GM12878 (cell line): ENCODE measurements around the gene COL4A2. TPM values are rescaled to one million over a fixed set of nuclear protein-coding genes. Genes with fewer than 3 reads are reported as not detected.

Experiments
- ASH2L ChIP-seq: fragments of 300-600, 200-600 bp; sonication (generic); IDR thresholded peaks from 2 replicates; pipeline ENCODE4 v1.6.1; 2017; ENCODE audit warnings: low read depth, mild to moderate bottlenecking, borderline replicate concordance
- BACH1 ChIP-seq: fragments of 450-650 bp; IDR thresholded peaks from 2 replicates; pipeline ENCODE4 v1.6.1; 2017; ENCODE audit warnings: mild to moderate bottlenecking, borderline replicate concordance
- CEBPB ChIP-seq, 2 experiments: fragments of 150-350 bp in 1 of 2; IDR thresholded peaks; 2 replicates each; pipeline ENCODE4 v1.6.1; 2012 to 2014; ENCODE audit warnings: low read depth in 2 of 2, low read length in 2 of 2, borderline replicate concordance in 1 of 2, inconsistent platforms in 1 of 2
- CHD4 ChIP-seq: fragments of 200-600 bp; sonication (generic); IDR thresholded peaks from 2 replicates; pipeline ENCODE4 v1.6.1; 2016; ENCODE audit warnings: mild to moderate bottlenecking
- CREB1 ChIP-seq: IDR thresholded peaks from 2 replicates; pipeline ENCODE4 v1.6.1; 2012; ENCODE audit warnings: low read depth, mild to moderate bottlenecking, inconsistent platforms
- EGR1 ChIP-seq, 2 experiments: IDR thresholded peaks; 1 replicate in 1 of 2; 2 replicates in 1 of 2; pipeline ENCODE4 v1.6.1; 2011 to 2012; ENCODE audit warnings: low read depth in 2 of 2, low read length in 2 of 2, borderline replicate concordance in 1 of 2, mild to moderate bottlenecking in 1 of 2, moderate library complexity in 1 of 2
- FOXM1 ChIP-seq: IDR thresholded peaks from 2 replicates; pipeline ENCODE4 v1.6.1; 2012; ENCODE audit warnings: low read depth, mild to moderate bottlenecking, inconsistent platforms, low read length, moderate library complexity
- HDAC6 ChIP-seq: fragments of 200-600 bp; sonication (generic); IDR thresholded peaks from one replicate; pipeline ENCODE4 v1.8.0; 2017; ENCODE audit warnings: antibody characterized with exemption; ENCODE audit not compliant: unreplicated experiment
- HDGF ChIP-seq: fragments of 450-650 bp; IDR thresholded peaks from 2 replicates; pipeline ENCODE4 v1.6.1; 2016; ENCODE audit warnings: antibody characterized with exemption
- IKZF2 ChIP-seq, 2 experiments: fragments of 450-650 bp; IDR thresholded peaks; 2 replicates each; pipeline ENCODE4 v1.6.1; 2017; ENCODE audit warnings: mild to moderate bottlenecking in 2 of 2, moderate library complexity in 2 of 2
- NRF1 ChIP-seq: conservative IDR thresholded peaks from 2 replicates; pipeline ENCODE4 v1.6.1; 2011; ENCODE audit warnings: mild to moderate bottlenecking, low read depth, low read length, improper control_type of control experiment
- RELA ChIP-seq: fragments of 450-650 bp; IDR thresholded peaks from 2 replicates; pipeline ENCODE4 v1.8.0; 2014; ENCODE audit warnings: borderline replicate concordance; ENCODE audit not compliant: partially characterized antibody
- RFX5 ChIP-seq: IDR thresholded peaks from 2 replicates; pipeline ENCODE4 v1.6.1; 2011; ENCODE audit warnings: low read depth, low read length, improper control_type of control experiment
- SUPT20H ChIP-seq: IDR thresholded peaks from 2 replicates; pipeline ENCODE4 v1.6.1; 2011; ENCODE audit warnings: low read depth, mild to moderate bottlenecking, low read length, moderate library complexity, borderline replicate concordance; ENCODE audit not compliant: control insufficient read depth
- ZNF622 ChIP-seq: fragments of 450-650 bp; IDR thresholded peaks from 2 replicates; pipeline ENCODE4 v1.6.1; 2017; ENCODE audit warnings: mild to moderate bottlenecking, inconsistent platforms
- polyA plus RNA-seq, 11 experiments: library from polyadenylated mRNA; depleted of rRNA in 4 of 11; unstranded in 6 of 11; stranded (reverse) in 5 of 11; fragments of >200 nt; fragmentation: Nextera tagmentation in 4 of 11; fragmentation: Illumina TruSeq in 1 of 11; extraction: Ambion mirVana in 4 of 11; extraction: Trizol in 1 of 11; gene quantifications; 1 replicate in 1 of 11; 2 replicates in 10 of 11; pipeline versions ENCODE4 v1.2.1 to v1.2.3, GENCODE V29; 2011 to 2016; ENCODE audit warnings: inconsistent platforms in 2 of 11, missing spikeins in 2 of 11, low read depth in 1 of 11
- total RNA-seq, 4 experiments: library from RNA; depleted of rRNA in 3 of 4; stranded (reverse); fragments of >200 nt in 3 of 4; fragmentation: Illumina TruSeq in 1 of 4; extraction: Trizol in 1 of 4; gene quantifications; 2 replicates each; pipeline versions ENCODE4 v1.2.1 to v1.2.3, GENCODE V29; 2013 to 2021
- TF ChIP-seq, protein P1 (sequence below): fragments of 450-650 bp; IDR thresholded peaks from 2 replicates; pipeline ENCODE4 v1.6.1; 2016; ENCODE audit warnings: mild to moderate bottlenecking, moderate library complexity, borderline replicate concordance
- TF ChIP-seq, protein P2 (sequence below): IDR thresholded peaks from 2 replicates; pipeline ENCODE4 v1.6.1; 2012; ENCODE audit warnings: low read depth, low read length, improper control_type of control experiment
- TF ChIP-seq, protein P3 (sequence below): IDR thresholded peaks from 2 replicates; pipeline ENCODE4 v1.6.1; 2012; ENCODE audit warnings: low read depth, low read length, improper control_type of control experiment
- TF ChIP-seq, protein P4 (sequence below): fragments of 150-350 bp; IDR thresholded peaks from 2 replicates; pipeline ENCODE4 v1.6.1; 2016; ENCODE audit warnings: low read depth, low read length

COL4A2 gene
- total and polyA plus RNA-seq, 10 of the 15 experiments (the other 5 are each of a cell fraction or from before 2014, with no cell fraction given): 0.16 to 1.6 (median 0.62) TPM; not detected in 3

DNA sequence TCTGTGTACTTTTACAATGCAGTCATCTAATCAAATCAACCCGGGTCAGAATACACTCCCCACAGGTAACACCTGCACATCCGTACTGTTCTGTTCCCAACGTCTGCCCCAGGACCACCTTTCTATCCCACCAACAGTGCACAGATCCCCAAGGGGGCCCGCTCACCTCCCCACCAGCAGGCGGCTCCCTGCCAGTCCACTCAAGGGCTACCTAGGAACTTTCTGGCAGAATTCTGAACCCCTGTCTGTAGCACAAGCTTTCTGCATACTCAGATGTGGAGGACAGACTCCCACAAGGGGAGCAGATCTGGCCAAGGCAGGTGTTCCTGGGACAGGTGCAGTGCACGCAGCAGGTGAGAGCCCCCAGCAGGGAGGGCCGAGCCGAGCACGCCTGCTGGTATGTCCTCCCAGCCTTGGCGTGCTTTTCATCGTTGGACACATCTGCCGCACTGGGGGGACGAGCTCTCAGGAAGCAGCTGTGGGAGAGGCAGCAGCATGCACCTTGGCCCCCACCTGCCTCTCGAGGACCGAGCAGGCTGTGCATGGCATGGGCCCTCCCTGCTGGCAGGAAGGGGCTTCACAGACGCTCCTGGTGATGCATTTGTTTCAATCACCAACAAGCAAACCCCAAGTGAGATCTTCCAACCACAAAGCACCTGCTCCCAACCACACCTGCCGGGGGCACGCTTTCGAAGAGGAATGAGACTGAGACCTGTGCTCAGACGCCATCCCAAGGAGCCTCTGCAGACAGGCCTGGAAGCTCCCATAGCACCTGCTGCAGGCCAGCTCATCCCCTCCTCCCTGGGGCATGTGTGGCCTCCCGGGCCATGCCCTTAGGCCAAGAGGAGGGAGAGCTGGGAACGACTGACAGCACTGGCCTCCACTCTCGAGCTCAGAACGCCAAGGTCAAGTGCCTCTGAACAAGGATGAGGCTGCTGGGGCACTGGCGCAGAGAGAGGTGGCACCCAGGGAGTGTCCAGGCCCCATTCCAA is 218.5 kb downstream of the COL4A2 start (continued):
- TF ChIP-seq HDGF: peak; percentile 64; the same call in 1 of the 2 replicates
- TF ChIP-seq, protein P1, sequence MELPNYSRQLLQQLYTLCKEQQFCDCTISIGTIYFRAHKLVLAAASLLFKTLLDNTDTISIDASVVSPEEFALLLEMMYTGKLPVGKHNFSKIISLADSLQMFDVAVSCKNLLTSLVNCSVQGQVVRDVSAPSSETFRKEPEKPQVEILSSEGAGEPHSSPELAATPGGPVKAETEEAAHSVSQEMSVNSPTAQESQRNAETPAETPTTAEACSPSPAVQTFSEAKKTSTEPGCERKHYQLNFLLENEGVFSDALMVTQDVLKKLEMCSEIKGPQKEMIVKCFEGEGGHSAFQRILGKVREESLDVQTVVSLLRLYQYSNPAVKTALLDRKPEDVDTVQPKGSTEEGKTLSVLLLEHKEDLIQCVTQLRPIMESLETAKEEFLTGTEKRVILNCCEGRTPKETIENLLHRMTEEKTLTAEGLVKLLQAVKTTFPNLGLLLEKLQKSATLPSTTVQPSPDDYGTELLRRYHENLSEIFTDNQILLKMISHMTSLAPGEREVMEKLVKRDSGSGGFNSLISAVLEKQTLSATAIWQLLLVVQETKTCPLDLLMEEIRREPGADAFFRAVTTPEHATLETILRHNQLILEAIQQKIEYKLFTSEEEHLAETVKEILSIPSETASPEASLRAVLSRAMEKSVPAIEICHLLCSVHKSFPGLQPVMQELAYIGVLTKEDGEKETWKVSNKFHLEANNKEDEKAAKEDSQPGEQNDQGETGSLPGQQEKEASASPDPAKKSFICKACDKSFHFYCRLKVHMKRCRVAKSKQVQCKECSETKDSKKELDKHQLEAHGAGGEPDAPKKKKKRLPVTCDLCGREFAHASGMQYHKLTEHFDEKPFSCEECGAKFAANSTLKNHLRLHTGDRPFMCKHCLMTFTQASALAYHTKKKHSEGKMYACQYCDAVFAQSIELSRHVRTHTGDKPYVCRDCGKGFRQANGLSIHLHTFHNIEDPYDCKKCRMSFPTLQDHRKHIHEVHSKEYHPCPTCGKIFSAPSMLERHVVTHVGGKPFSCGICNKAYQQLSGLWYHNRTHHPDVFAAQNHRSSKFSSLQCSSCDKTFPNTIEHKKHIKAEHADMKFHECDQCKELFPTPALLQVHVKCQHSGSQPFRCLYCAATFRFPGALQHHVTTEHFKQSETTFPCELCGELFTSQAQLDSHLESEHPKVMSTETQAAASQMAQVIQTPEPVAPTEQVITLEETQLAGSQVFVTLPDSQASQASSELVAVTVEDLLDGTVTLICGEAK: no peak
- TF ChIP-seq BACH1: no peak
- TF ChIP-seq ZNF622: no peak
- no peak for TF ChIP-seq HDAC6
- no peak for TF ChIP-seq CHD4
- no peak for TF ChIP-seq RFX5
- TF ChIP-seq EGR1 (IDR thresholded peaks at IDR 0.05; ENCODE audit: borderline replicate concordance in 1 of 2, low read depth in 2 of 2, low read length in 2 of 2): no peak
- TF ChIP-seq FOXM1: peak; percentile 76; the same call in 1 of the 2 replicates
- TF ChIP-seq IKZF2 (IDR thresholded peaks at IDR 0.05): peak; percentile 63 to 65; a peak in 2 of 4 replicates
- no peak for TF ChIP-seq ASH2L
- no peak for TF ChIP-seq RELA
- TF ChIP-seq NRF1: no peak
- TF ChIP-seq, protein P2, sequence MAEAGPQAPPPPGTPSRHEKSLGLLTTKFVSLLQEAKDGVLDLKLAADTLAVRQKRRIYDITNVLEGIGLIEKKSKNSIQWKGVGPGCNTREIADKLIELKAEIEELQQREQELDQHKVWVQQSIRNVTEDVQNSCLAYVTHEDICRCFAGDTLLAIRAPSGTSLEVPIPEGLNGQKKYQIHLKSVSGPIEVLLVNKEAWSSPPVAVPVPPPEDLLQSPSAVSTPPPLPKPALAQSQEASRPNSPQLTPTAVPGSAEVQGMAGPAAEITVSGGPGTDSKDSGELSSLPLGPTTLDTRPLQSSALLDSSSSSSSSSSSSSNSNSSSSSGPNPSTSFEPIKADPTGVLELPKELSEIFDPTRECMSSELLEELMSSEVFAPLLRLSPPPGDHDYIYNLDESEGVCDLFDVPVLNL: no peak
- no peak for TF ChIP-seq CEBPB (IDR thresholded peaks at IDR 0.05; ENCODE audit: borderline replicate concordance in 1 of 2, low read depth in 2 of 2, low read length in 2 of 2)
- TF ChIP-seq CREB1: 0 out of 2 replicates have a peak, but pooled peaks have one; percentile 23
- TF ChIP-seq, protein P3, sequence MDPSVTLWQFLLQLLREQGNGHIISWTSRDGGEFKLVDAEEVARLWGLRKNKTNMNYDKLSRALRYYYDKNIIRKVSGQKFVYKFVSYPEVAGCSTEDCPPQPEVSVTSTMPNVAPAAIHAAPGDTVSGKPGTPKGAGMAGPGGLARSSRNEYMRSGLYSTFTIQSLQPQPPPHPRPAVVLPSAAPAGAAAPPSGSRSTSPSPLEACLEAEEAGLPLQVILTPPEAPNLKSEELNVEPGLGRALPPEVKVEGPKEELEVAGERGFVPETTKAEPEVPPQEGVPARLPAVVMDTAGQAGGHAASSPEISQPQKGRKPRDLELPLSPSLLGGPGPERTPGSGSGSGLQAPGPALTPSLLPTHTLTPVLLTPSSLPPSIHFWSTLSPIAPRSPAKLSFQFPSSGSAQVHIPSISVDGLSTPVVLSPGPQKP: no peak
- TF ChIP-seq, protein P4, sequence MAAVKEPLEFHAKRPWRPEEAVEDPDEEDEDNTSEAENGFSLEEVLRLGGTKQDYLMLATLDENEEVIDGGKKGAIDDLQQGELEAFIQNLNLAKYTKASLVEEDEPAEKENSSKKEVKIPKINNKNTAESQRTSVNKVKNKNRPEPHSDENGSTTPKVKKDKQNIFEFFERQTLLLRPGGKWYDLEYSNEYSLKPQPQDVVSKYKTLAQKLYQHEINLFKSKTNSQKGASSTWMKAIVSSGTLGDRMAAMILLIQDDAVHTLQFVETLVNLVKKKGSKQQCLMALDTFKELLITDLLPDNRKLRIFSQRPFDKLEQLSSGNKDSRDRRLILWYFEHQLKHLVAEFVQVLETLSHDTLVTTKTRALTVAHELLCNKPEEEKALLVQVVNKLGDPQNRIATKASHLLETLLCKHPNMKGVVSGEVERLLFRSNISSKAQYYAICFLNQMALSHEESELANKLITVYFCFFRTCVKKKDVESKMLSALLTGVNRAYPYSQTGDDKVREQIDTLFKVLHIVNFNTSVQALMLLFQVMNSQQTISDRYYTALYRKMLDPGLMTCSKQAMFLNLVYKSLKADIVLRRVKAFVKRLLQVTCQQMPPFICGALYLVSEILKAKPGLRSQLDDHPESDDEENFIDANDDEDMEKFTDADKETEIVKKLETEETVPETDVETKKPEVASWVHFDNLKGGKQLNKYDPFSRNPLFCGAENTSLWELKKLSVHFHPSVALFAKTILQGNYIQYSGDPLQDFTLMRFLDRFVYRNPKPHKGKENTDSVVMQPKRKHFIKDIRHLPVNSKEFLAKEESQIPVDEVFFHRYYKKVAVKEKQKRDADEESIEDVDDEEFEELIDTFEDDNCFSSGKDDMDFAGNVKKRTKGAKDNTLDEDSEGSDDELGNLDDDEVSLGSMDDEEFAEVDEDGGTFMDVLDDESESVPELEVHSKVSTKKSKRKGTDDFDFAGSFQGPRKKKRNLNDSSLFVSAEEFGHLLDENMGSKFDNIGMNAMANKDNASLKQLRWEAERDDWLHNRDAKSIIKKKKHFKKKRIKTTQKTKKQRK: no peak
- TF ChIP-seq SUPT20H: no peak
